Measurements from ENCODE around the gene REV1.

The REV1 gene

DNA sequence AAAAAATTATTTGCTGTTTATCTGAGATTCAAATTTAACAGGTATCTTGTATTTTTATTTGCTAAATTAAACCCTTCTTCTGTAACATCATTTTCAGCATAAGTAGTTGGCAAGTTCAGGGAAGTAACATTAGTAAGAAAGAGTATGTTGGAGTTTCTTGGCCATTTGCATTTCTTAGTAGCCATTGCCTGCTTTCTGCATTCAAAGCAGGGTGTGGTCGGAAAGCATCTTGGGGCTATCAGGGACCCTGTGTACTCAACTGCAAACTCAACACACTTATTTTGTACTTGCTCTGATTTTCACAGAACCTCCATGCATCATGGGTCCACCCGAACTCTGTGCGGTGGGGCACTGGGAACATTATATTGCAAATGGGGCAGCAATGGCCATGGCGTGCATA lies 30.4 kb upstream of the REV1 start:
- no peaks in the 10 kb centered on the region; the same call in 1 of the 2 replicates for H3K27me3 ChIP-seq (replicated peaks; ENCODE audit: control insufficient read depth, insufficient read depth, low read length)
- no peaks in the 10 kb centered on the region for H3K36me3 ChIP-seq (ENCODE audit: control insufficient read depth, insufficient read depth, low read length)
- DNase-seq (ENCODE audit: extremely low read depth, insufficient read length), result no peak
- TF ChIP-seq, protein P1, sequence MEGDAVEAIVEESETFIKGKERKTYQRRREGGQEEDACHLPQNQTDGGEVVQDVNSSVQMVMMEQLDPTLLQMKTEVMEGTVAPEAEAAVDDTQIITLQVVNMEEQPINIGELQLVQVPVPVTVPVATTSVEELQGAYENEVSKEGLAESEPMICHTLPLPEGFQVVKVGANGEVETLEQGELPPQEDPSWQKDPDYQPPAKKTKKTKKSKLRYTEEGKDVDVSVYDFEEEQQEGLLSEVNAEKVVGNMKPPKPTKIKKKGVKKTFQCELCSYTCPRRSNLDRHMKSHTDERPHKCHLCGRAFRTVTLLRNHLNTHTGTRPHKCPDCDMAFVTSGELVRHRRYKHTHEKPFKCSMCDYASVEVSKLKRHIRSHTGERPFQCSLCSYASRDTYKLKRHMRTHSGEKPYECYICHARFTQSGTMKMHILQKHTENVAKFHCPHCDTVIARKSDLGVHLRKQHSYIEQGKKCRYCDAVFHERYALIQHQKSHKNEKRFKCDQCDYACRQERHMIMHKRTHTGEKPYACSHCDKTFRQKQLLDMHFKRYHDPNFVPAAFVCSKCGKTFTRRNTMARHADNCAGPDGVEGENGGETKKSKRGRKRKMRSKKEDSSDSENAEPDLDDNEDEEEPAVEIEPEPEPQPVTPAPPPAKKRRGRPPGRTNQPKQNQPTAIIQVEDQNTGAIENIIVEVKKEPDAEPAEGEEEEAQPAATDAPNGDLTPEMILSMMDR (IDR thresholded peaks at IDR 0.05; ENCODE audit: insufficient read depth, low read length, poor library complexity, severe bottlenecking), result no peak
- H3K4me3 ChIP-seq (replicated peaks; ENCODE audit: low read depth, low read length), result no peak overlapping the region

DNA sequence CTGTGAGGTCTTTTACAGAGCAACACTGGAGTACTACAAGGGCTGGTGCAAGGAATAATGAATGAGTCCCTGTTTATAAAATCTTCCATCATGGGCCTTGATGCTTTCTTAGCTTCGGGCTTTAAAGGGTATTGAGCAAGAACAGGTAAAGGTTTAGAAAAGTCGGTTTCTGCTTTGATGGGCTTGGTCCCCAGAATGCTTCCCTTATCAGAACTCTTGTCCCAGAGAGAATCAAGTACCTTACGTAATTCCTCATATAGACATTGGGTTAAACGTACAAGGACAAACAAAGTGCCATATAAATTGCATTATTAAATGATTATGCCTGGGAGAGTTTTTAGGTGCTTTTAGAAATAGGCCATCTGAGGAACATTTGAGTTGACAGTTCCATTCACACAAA lies 24.5 kb upstream of the REV1 start:
- H3K27me3 ChIP-seq (replicated peaks; ENCODE audit: control insufficient read depth, insufficient read depth, low read length), result no peaks in the 10 kb centered on the region; the same call in 1 of the 2 replicates
- TF ChIP-seq, protein P1 (IDR thresholded peaks at IDR 0.05; ENCODE audit: insufficient read depth, low read length, poor library complexity, severe bottlenecking), result no peak
- H3K4me3 ChIP-seq (replicated peaks; ENCODE audit: low read depth, low read length), result no peak overlapping the region
- no peak for DNase-seq (ENCODE audit: extremely low read depth, insufficient read length)
- H3K36me3 ChIP-seq (ENCODE audit: control insufficient read depth, insufficient read depth, low read length), result no peaks in the 10 kb centered on the region

DNA sequence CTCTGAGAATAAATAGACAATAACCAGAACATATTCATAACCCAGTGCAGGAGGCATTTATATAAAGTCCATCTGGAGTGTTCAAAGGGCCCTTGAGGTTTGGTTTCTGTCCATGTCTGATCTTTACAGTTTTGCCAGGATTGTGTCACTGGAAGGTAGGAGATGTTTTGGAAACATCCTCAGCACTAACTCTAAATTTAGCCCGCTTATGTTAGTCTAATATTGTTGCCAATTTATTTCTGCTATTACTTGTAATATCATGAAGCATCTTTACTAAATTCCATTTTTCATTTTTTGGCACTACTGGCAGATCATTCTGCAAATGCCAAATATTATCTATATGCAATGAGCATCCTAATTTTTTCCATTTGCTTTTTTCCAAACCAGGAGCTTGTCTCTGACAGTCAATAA lies 22.4 kb upstream of the REV1 start:
- H3K27me3 ChIP-seq (replicated peaks; ENCODE audit: control insufficient read depth, insufficient read depth, low read length), result no peaks in the 10 kb centered on the region; the same call in 1 of the 2 replicates
- H3K4me3 ChIP-seq (replicated peaks; ENCODE audit: low read depth, low read length), result no peak overlapping the region
- no peak for DNase-seq (ENCODE audit: extremely low read depth, insufficient read length)
- H3K36me3 ChIP-seq (ENCODE audit: control insufficient read depth, insufficient read depth, low read length), result no peaks in the 10 kb centered on the region
- TF ChIP-seq, protein P1 (IDR thresholded peaks at IDR 0.05; ENCODE audit: insufficient read depth, low read length, poor library complexity, severe bottlenecking), result no peak

DNA sequence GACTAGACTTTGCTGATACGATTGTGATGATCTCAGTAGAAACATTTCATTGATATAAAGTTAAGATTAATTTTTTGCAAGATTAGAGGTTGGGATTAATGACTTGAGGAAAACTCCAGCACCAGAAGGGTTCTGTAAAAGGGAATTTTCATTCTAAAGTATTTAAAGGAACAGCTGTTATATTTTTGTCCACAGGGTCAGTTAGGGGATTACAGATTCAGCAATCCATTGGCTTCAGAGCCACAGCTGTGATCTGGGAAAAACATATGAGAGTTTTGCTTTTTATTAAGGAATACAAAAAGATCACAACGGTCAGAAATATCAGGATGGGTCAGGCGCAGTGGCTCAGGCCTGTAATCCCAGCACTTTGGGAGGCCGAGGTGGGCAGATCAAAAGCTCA lies 19.6 kb upstream of the REV1 start:
- no peaks in the 10 kb centered on the region for H3K36me3 ChIP-seq (ENCODE audit: control insufficient read depth, insufficient read depth, low read length)
- no peak overlapping the region for H3K4me3 ChIP-seq (replicated peaks; ENCODE audit: low read depth, low read length)
- no peak for DNase-seq (ENCODE audit: extremely low read depth, insufficient read length)
- H3K27me3 ChIP-seq (replicated peaks; ENCODE audit: control insufficient read depth, insufficient read depth, low read length), result no peaks in the 10 kb centered on the region; the same call in 1 of the 2 replicates
- TF ChIP-seq, protein P1 (IDR thresholded peaks at IDR 0.05; ENCODE audit: insufficient read depth, low read length, poor library complexity, severe bottlenecking), result no peak

DNA sequence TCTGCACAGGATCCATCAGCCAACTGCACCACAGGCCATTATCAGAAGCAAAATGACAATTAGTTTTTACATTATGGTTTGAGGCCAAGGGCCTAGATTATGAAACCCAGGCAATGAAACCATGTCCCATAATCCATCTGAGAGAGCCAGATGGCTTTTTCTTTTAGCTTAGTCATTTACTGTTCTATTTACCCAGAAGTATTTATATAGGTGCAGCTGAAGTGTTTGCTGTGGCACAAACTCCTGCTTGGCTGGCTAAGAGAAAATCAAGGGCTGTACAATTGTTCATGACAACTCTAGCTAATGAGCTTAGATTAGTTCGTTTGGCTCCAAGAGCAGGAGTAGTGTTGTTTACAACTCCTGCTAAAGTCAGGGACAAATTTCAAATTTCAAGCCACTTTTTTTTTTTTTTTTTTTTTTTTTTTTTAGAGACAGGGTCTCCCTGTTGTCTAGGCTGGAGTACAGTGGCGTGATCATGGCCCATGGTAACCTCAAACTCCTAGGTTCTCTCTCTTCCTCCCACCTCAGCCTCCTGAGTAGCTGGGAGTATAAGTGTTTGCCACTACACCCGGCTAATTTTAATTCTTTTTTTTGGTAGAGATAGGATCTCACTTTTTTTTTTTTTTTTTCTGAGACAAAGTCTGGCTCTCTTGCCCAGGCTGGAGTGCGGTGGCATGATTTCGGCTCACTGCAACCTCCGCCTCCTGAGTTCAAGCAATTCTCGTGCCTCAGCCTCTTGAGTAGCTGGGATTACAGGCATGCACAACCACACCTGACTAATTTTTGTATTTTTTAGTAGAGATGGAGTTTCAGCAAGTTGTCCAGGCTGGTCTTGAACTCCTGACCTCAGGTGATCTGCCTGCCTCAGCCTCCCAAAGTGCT lies 18.4 kb upstream of the REV1 start:
- Histone ChIP-seq H3K36me3 (ENCODE audit: control insufficient read depth, insufficient read depth, low read length) (no peaks in the 10 kb centered on the region), H3K4me3 (replicated peaks; ENCODE audit: low read depth, low read length) (no peak overlapping the region), H3K27me3 (replicated peaks; ENCODE audit: control insufficient read depth, insufficient read depth, low read length) (no peaks in the 10 kb centered on the region; the same call in 1 of the 2 replicates)
- TF ChIP-seq, protein P1 (IDR thresholded peaks at IDR 0.05; ENCODE audit: insufficient read depth, low read length, poor library complexity, severe bottlenecking), result no peak
- DNase-seq (ENCODE audit: extremely low read depth, insufficient read length), result no peak

Measured in GM06990 (cell line).